Neural cell (in vitro differentiated cells): ENCODE data around the gene PRRT1. TPM values are rescaled to one million over a fixed set of nuclear protein-coding genes. Genes with fewer than 3 reads are reported as not detected.

Experiments
- H2AFZ ChIP-seq: fragments of 200-600, 300-800 bp; sonication (generic), shearing (Covaris generic); 2 replicates; pipeline ENCODE4 v1.6.0; 2014; ENCODE audit warnings: low read depth, mild to moderate bottlenecking, antibody characterized with exemption, low read length, moderate library complexity
- H3F3A ChIP-seq: fragments of 200-600 bp; shearing (Covaris generic); 2 replicates; pipeline ENCODE4 v1.6.1; 2016; ENCODE audit warnings: mild to moderate bottlenecking, moderate library complexity, mixed read lengths, antibody characterized with exemption, low read length; ENCODE audit not compliant: insufficient read depth, poor library complexity, severe bottlenecking
- H3K27ac ChIP-seq: fragments of 200-600, 300-800 bp; sonication (generic), shearing (Covaris generic); 2 replicates; pipeline ENCODE4 v1.5.1; 2014; ENCODE audit warnings: mild to moderate bottlenecking, low read length, moderate library complexity
- H3K27me3 ChIP-seq: fragments of 300-800, 200-600 bp; sonication (generic), shearing (Covaris generic); 2 replicates; pipeline ENCODE4 v1.6.0; 2014; ENCODE audit warnings: mild to moderate bottlenecking, low read depth, low read length, moderate library complexity; ENCODE audit not compliant: insufficient read depth
- H3K36me3 ChIP-seq: fragments of 300-800, 200-600 bp; sonication (generic), shearing (Covaris generic); 2 replicates; pipeline ENCODE4 v1.5.1; 2014; ENCODE audit warnings: mild to moderate bottlenecking, antibody characterized with exemption, low read length, moderate library complexity; ENCODE audit not compliant: insufficient read depth
- H3K4me2 ChIP-seq: fragments of 300-800, 200-600 bp; sonication (generic), shearing (Covaris generic); 2 replicates; pipeline ENCODE4 v1.6.0; 2014; ENCODE audit warnings: mild to moderate bottlenecking, low read length
- H3K4me3 ChIP-seq: fragments of 300-800, 200-600 bp; sonication (generic), shearing (Covaris generic); 2 replicates; pipeline ENCODE4 v1.5.1; 2014; ENCODE audit warnings: mild to moderate bottlenecking, low read length, moderate library complexity
- H3K79me2 ChIP-seq: fragments of 200-600 bp; shearing (Covaris generic); replicated peaks from 2 replicates; pipeline ENCODE4 v1.6.0; 2014; ENCODE audit warnings: mild to moderate bottlenecking, low read length, moderate library complexity; ENCODE audit not compliant: insufficient read depth
- H3K9ac ChIP-seq: fragments of 300-800, 200-600 bp; sonication (generic), shearing (Covaris generic); 2 replicates; pipeline ENCODE4 v1.6.1; 2016; ENCODE audit warnings: mild to moderate bottlenecking, low read length, mixed read lengths
- H3K9me2 ChIP-seq: fragments of 200-600 bp; shearing (Covaris generic); 2 replicates; pipeline ENCODE4 v1.6.1; 2016; ENCODE audit warnings: mild to moderate bottlenecking, low read length, mixed read lengths; ENCODE audit not compliant: insufficient read depth
- H3K9me3 ChIP-seq: fragments of 200-600, 300-800 bp; sonication (generic), shearing (Covaris generic); 2 replicates; pipeline ENCODE4 v1.6.1; 2016; ENCODE audit warnings: mild to moderate bottlenecking, mixed run types, low read length, moderate library complexity, mixed read lengths
- H4K20me1 ChIP-seq: fragments of 200-600 bp; shearing (Covaris generic); 2 replicates; pipeline ENCODE4 v1.6.1; 2016; ENCODE audit warnings: mild to moderate bottlenecking, mixed run types; ENCODE audit not compliant: insufficient read depth
- CTCF ChIP-seq: fragments of 450-650 bp; IDR thresholded peaks from 2 replicates; pipeline ENCODE4 v1.5.1; 2014; ENCODE audit warnings: antibody characterized with exemption, mild to moderate bottlenecking, moderate library complexity; ENCODE audit not compliant: poor library complexity, severe bottlenecking
- EP300 ChIP-seq: fragments of 450-650 bp; conservative IDR thresholded peaks from 2 replicates; pipeline ENCODE4 v1.6.1; 2014; ENCODE audit warnings: antibody characterized with exemption, mild to moderate bottlenecking, moderate library complexity; ENCODE audit not compliant: poor library complexity, severe bottlenecking
- EZH2 ChIP-seq: fragments of 200-600, 300-800 bp; shearing (Covaris generic), sonication (generic); IDR thresholded peaks from 2 replicates; pipeline ENCODE4 v1.6.1; 2014; ENCODE audit warnings: antibody characterized with exemption, low read length, borderline replicate concordance, mild to moderate bottlenecking; ENCODE audit not compliant: insufficient read depth, poor library complexity, severe bottlenecking
- MXI1 ChIP-seq: fragments of 450-650 bp; conservative IDR thresholded peaks from 2 replicates; pipeline ENCODE4 v1.6.1; 2014; ENCODE audit warnings: antibody characterized with exemption, mild to moderate bottlenecking; ENCODE audit not compliant: poor library complexity, severe bottlenecking
- POLR2AphosphoS5 ChIP-seq: IDR thresholded peaks from 2 replicates; pipeline ENCODE4 v1.6.1; 2012
- RAD21 ChIP-seq: fragments of 450-650 bp; conservative IDR thresholded peaks from 2 replicates; pipeline ENCODE4 v1.6.1; 2014; ENCODE audit warnings: antibody characterized with exemption, mild to moderate bottlenecking, moderate library complexity
- SMC3 ChIP-seq: fragments of 450-650 bp; conservative IDR thresholded peaks from 2 replicates; pipeline ENCODE4 v1.6.1; 2014; ENCODE audit warnings: antibody characterized with exemption, mild to moderate bottlenecking, moderate library complexity; ENCODE audit not compliant: poor library complexity
- TAF1 ChIP-seq: IDR thresholded peaks from 2 replicates; pipeline ENCODE4 v1.6.1; 2012; ENCODE audit warnings: low read depth
- polyA plus RNA-seq: library from polyadenylated mRNA; depleted of rRNA; stranded (reverse); fragments of >200 nt; gene quantifications from 2 replicates; pipeline ENCODE4 v1.2.3, GENCODE V29; 2014
- TF ChIP-seq, protein P1 (sequence below): IDR thresholded peaks from 2 replicates; pipeline ENCODE4 v1.6.1; 2012; ENCODE audit warnings: borderline replicate concordance

The PRRT1 gene
- polyA plus RNA-seq, 1 donor from 2014 or later, result 0.22 TPM

DNA sequence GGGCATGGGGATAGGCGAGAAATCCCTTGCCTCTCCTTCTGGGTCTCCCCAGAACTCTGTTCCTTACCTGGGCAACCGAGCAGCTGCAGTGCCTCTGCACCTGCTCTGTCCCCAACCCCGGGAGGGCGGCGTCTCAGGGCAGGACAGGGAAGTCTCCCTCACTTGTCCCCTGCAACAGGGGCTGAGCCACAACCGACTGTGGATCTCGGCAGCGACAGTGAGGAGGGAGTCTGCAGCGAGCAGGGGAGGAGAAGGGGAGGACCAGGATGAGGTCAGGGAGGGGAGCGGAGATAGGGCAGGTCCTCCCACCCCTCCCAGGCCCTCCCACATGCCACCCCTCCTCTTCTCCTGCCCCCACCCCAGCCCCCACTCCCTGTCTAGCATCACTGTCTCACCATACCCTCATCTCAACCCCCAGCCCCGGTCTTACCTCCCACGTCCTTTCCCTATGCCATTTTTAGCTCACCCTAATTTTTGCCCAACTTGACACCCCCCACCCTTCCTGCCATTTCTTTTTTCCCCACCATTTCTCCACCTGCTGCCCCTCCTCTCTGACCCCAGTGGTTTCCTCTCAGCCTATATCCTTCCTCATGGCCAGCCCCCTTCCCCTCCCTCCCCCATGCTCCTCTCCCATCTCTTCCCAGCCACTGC, 42.5 kb downstream of the PRRT1 start, which contains the start of gene TNXB:
TNXB (minus strand) TSS at position 225 of the 651 bp plus-strand sequence. CDS start 11,140 bp downstream, outside the sequence.
- H3K27ac ChIP-seq, result no peak within 1 kb of the TSS
- no peaks in the 10 kb centered on the region for H3K36me3 ChIP-seq
- no peak within 1 kb of the TSS for H3K4me2 ChIP-seq
- no peaks in the 10 kb centered on the region for H3K27me3 ChIP-seq
- no peaks in the 10 kb centered on the region for H3F3A ChIP-seq
- no peaks in the 10 kb centered on the region for H3K9me3 ChIP-seq
- no peaks in the 10 kb centered on the region for H3K79me2 ChIP-seq
- TF ChIP-seq MXI1 (no peak), RAD21 (no peak), EZH2 (no peak), SMC3 (no peak), POLR2AphosphoS5 (no peak), CTCF (no peak), EP300 (no peak)
- TF ChIP-seq, protein P1, sequence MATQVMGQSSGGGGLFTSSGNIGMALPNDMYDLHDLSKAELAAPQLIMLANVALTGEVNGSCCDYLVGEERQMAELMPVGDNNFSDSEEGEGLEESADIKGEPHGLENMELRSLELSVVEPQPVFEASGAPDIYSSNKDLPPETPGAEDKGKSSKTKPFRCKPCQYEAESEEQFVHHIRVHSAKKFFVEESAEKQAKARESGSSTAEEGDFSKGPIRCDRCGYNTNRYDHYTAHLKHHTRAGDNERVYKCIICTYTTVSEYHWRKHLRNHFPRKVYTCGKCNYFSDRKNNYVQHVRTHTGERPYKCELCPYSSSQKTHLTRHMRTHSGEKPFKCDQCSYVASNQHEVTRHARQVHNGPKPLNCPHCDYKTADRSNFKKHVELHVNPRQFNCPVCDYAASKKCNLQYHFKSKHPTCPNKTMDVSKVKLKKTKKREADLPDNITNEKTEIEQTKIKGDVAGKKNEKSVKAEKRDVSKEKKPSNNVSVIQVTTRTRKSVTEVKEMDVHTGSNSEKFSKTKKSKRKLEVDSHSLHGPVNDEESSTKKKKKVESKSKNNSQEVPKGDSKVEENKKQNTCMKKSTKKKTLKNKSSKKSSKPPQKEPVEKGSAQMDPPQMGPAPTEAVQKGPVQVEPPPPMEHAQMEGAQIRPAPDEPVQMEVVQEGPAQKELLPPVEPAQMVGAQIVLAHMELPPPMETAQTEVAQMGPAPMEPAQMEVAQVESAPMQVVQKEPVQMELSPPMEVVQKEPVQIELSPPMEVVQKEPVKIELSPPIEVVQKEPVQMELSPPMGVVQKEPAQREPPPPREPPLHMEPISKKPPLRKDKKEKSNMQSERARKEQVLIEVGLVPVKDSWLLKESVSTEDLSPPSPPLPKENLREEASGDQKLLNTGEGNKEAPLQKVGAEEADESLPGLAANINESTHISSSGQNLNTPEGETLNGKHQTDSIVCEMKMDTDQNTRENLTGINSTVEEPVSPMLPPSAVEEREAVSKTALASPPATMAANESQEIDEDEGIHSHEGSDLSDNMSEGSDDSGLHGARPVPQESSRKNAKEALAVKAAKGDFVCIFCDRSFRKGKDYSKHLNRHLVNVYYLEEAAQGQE, result no peak
- no peaks in the 10 kb centered on the region for H3K9me2 ChIP-seq
- H4K20me1 ChIP-seq, result no peaks in the 10 kb centered on the region
- no peak within 1 kb of the TSS for H3K4me3 ChIP-seq
- H2AFZ ChIP-seq, result no peak within 1 kb of the TSS
- no peak within 1 kb of the TSS for H3K9ac ChIP-seq

DNA sequence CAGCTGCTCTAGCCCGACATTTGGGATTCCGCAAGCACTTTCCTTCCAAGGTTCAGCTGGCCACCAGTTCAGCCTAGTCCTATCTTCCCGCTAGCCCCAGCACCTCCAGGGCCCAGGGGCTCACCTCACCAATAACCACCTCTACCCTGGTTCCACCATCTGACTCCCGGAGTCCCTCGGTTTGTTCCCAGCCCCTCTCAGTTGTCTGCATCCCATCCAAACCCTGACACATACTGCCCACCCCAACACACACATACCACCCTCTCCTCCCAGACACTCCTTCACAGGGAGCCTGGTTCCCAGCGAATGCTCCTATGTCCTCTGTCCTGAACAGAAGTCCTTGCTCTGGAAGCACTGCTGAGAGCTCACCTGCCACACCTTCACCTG, 43.0 kb downstream of the PRRT1 start:
- Histone ChIP-seq H3K27me3 (no peaks in the 10 kb centered on the region), H3K9me3 (no peaks in the 10 kb centered on the region), H3F3A (no peaks in the 10 kb centered on the region), H3K9ac (no peak overlapping the region), H2AFZ (no peak overlapping the region), H3K36me3 (no peaks in the 10 kb centered on the region), H3K4me3 (no peak overlapping the region), H4K20me1 (no peaks in the 10 kb centered on the region), H3K79me2 (no peaks in the 10 kb centered on the region), H3K4me2 (no peak overlapping the region), H3K9me2 (no peaks in the 10 kb centered on the region), H3K27ac (no peak overlapping the region)
- TF ChIP-seq, protein P1, result no peak
- TF ChIP-seq CTCF (no peak), EP300 (no peak), MXI1 (no peak), SMC3 (no peak), EZH2 (no peak), POLR2AphosphoS5 (no peak), TAF1 (no peak), RAD21 (no peak)
